Measurements from ENCODE around the gene CHRDL2. TPM values are rescaled to one million over a fixed set of nuclear protein-coding genes. Genes with fewer than 3 reads are reported as not detected.

Gene CHRDL2
- total and polyA plus RNA-seq, 4 donors, result 0.11 to 2.1 (median 0.99) TPM

DNA sequence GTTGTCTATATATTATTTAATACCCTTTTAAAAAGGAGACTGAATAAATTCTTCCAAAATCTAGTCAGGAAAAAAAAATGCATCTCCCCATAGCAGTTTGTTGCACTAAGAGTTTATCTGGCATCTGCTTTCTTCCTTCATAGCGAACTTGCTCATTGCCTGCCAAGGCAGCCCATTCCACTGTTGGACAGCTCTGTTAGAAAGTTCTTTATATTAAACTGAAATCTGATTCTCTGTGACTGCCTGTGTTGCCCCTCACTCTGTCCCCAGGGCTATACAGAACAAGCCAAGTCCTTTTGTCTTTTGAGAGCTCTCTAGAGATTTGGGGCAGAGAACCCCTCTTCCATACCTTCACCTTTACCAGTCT lies 3.3 kb upstream of the CHRDL2 start:
- Histone ChIP-seq H3K4me3 (ENCODE audit: low read depth, low read length) (no peak overlapping the region), H3K27me3 (ENCODE audit: control insufficient read depth, insufficient read depth, low read length) (peaks cover 35% of the 10 kb centered on the region), H3K36me3 (ENCODE audit: control insufficient read depth, insufficient read depth, low read length) (no peaks in the 10 kb centered on the region), H3K27ac (ENCODE audit: low read depth, low read length) (no peak overlapping the region), H3K9me3 (ENCODE audit: control insufficient read depth, insufficient read depth, low read length) (no peaks in the 10 kb centered on the region), H3K4me1 (ENCODE audit: control insufficient read depth, insufficient read depth, low read length) (peaks cover 13% of the 10 kb centered on the region)
- 80% methylated on average over 1 of the region's 1 CpG for WGBS (ENCODE audit: insufficient coverage)
- DNase-seq (ENCODE audit: low read depth in 4 of 6, low spot score in 6 of 6), result no peak

DNA sequence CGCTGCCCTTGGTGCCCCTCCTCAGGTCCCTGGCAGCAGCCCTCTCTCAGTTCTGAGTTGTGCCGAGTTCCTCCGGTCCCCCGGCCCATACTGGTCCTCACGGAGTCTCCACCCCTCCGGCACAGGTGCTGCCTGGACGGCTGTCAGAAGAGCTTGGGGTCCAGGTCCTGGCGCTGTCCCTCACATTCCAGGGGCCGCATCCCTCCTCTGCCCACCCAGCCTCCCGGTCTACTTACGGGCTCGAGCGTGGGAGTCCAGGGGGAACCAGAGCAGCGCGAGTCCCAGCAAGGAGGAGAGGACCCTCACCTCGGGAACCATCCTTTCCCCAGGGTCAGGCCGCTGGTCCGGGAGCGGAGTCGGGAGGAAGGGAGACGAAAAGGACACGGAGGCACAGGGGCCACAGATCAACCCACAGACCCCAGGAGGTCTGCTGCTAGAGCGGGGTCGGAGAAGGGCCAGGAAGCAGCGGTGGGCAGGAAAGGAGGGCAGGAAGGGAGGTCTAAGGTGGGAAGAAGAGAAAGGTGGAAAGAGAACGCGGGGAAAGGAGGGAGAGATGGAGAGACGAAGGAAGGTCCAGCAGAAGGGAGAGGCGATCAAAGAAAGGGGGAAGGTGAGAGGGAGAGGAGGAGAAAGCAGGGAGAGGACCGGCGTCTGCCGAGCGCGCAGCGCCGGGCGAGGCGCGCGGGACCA lies 510 bp downstream of the CHRDL2 start:
- Histone ChIP-seq H3K36me3 (ENCODE audit: control insufficient read depth, insufficient read depth, low read length) (no peaks in the 10 kb centered on the region), H3K9me3 (ENCODE audit: control insufficient read depth, insufficient read depth, low read length) (no peaks in the 10 kb centered on the region), H3K27me3 (ENCODE audit: control insufficient read depth, insufficient read depth, low read length) (peaks cover 44% of the 10 kb centered on the region), H3K4me3 (ENCODE audit: low read depth, low read length) (no peak overlapping the region), H3K4me1 (ENCODE audit: control insufficient read depth, insufficient read depth, low read length) (peaks cover 17% of the 10 kb centered on the region), H3K27ac (ENCODE audit: low read depth, low read length) (no peak overlapping the region)
- DNase-seq (ENCODE audit: low read depth in 4 of 6, low spot score in 6 of 6), result no peak
- WGBS (ENCODE audit: insufficient coverage), result 4% methylated on average over 40 of the region's 40 CpGs

- no peak overlapping the region for H3K27ac ChIP-seq (ENCODE audit: low read depth, low read length)
- no peaks in the 10 kb centered on the region for H3K9me3 ChIP-seq (ENCODE audit: control insufficient read depth, insufficient read depth, low read length)
- DNase-seq (ENCODE audit: low read depth in 4 of 6, low spot score in 6 of 6), result no peak
- H3K4me1 ChIP-seq (ENCODE audit: control insufficient read depth, insufficient read depth, low read length), result peaks cover 17% of the 10 kb centered on the region
- peaks cover 47% of the 10 kb centered on the region for H3K27me3 ChIP-seq (ENCODE audit: control insufficient read depth, insufficient read depth, low read length)
- WGBS (ENCODE audit: insufficient coverage), result 69% methylated on average over 2 of the region's 4 CpGs
- no peak overlapping the region for H3K4me3 ChIP-seq (ENCODE audit: low read depth, low read length)
- no peaks in the 10 kb centered on the region for H3K36me3 ChIP-seq (ENCODE audit: control insufficient read depth, insufficient read depth, low read length)
Observed at GRCh38 chr11:74729397-74729796, 1.8 kb downstream of the CHRDL2 start.

DNA sequence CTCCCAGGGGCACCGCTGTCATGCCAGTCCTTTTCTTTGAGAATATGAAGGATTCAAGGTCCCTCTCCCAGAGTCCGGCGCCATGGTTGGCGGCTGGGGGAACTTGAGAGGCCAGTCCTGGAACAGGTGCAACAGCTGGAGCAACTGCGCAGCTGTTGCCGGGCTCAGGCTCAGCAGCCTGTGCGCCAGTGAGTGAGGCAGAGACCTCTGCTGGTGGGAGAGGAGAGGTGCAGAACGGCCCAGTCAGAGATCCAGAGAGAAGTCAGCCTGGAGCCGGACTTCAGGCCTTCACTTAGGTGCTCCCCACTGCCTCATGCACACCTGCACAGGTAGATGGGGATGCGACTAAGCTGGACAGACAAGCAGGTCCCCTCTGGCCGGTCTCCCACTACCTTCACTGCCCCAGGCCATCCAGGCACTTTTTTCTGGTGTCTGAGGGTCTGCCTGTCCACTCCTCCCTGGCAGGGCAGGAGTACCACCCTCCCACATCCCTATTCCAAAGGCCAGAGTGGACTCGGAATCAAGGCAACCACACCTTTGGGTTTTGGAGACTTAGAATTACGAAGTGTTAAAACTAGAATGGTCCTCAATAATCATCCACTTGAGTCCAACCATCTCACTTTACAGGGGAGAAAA lies 4.6 kb downstream of the CHRDL2 start:
- H3K4me1 ChIP-seq (ENCODE audit: control insufficient read depth, insufficient read depth, low read length), result peaks cover 13% of the 10 kb centered on the region
- H3K27ac ChIP-seq (ENCODE audit: low read depth, low read length), result no peak overlapping the region
- H3K27me3 ChIP-seq (ENCODE audit: control insufficient read depth, insufficient read depth, low read length), result peaks cover 30% of the 10 kb centered on the region
- no peaks in the 10 kb centered on the region for H3K9me3 ChIP-seq (ENCODE audit: control insufficient read depth, insufficient read depth, low read length)
- WGBS (ENCODE audit: insufficient coverage), result 6% methylated on average over 10 of the region's 13 CpGs
- no peak overlapping the region for H3K4me3 ChIP-seq (ENCODE audit: low read depth, low read length)
- no peaks in the 10 kb centered on the region for H3K36me3 ChIP-seq (ENCODE audit: control insufficient read depth, insufficient read depth, low read length)
- peak in 2 of 6 donors; percentile 79 to 89 for DNase-seq (ENCODE audit: low read depth in 4 of 6, low spot score in 6 of 6)

DNA sequence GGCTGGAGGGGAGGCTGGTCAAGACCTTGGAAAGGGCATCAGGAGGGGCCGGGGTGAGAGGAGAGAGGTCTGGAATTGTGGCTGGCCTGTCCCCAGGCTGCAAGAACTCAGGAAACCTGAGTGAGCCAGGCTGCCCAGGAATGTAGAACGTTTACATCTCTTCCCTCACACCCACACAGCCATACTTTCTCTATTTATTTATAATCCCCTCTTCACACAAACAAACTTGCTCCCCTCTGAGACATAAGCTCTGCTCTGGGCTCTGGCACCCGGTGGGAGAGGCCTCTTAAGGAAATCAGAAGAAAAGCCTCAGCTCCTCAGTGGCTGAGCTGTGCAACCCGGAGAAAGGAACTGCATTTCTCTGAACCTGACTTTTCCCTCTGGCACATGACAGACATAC lies 5.5 kb downstream of the CHRDL2 start:
- H3K9me3 ChIP-seq (ENCODE audit: control insufficient read depth, insufficient read depth, low read length), result no peaks in the 10 kb centered on the region
- H3K27me3 ChIP-seq (ENCODE audit: control insufficient read depth, insufficient read depth, low read length), result peaks cover 23% of the 10 kb centered on the region
- H3K36me3 ChIP-seq (ENCODE audit: control insufficient read depth, insufficient read depth, low read length), result no peaks in the 10 kb centered on the region
- no peak overlapping the region for H3K27ac ChIP-seq (ENCODE audit: low read depth, low read length)
- DNase-seq (ENCODE audit: low read depth in 4 of 6, low spot score in 6 of 6), result no peak
- H3K4me3 ChIP-seq (ENCODE audit: low read depth, low read length), result no peak overlapping the region
- H3K4me1 ChIP-seq (ENCODE audit: control insufficient read depth, insufficient read depth, low read length), result peaks cover 15% of the 10 kb centered on the region
- 70% methylated on average over 1 of the region's 4 CpGs for WGBS (ENCODE audit: insufficient coverage)

GRCh38 chr11:74723511-74723910 lies 7.7 kb downstream of the CHRDL2 start:
- Histone ChIP-seq H3K27ac (ENCODE audit: low read depth, low read length) (no peak overlapping the region), H3K9me3 (ENCODE audit: control insufficient read depth, insufficient read depth, low read length) (no peaks in the 10 kb centered on the region), H3K4me3 (ENCODE audit: low read depth, low read length) (no peak overlapping the region), H3K36me3 (ENCODE audit: control insufficient read depth, insufficient read depth, low read length) (no peaks in the 10 kb centered on the region), H3K4me1 (ENCODE audit: control insufficient read depth, insufficient read depth, low read length) (peaks cover 17% of the 10 kb centered on the region), H3K27me3 (ENCODE audit: control insufficient read depth, insufficient read depth, low read length) (peaks cover 3% of the 10 kb centered on the region)
- WGBS (ENCODE audit: insufficient coverage), result 52% methylated on average over 4 of the region's 5 CpGs
- DNase-seq (ENCODE audit: low read depth in 4 of 6, low spot score in 6 of 6), result no peak

DNA sequence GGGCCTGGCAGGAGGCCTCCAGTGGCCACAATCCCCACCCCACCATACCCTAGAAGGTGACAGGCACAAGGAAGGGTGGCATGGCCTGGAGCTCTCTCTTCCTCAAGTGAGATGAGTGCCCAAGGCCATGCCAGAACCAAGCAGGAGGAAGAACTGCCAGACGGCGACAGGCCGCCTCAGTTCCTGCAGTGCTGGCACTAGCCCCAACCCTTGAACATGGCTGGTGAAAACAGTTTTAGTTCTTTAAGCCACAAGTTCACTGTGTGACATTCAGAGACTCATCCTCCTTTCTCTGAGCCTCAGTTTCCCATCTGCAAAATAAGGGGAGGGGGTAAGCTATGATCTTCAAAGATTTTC lies 9.8 kb downstream of the CHRDL2 start:
- Histone ChIP-seq H3K27ac (ENCODE audit: low read depth, low read length) (peak overlapping the region; percentile 74), H3K4me3 (ENCODE audit: low read depth, low read length) (no peak overlapping the region), H3K9me3 (ENCODE audit: control insufficient read depth, insufficient read depth, low read length) (no peaks in the 10 kb centered on the region), H3K27me3 (ENCODE audit: control insufficient read depth, insufficient read depth, low read length) (peaks cover 3% of the 10 kb centered on the region), H3K36me3 (ENCODE audit: control insufficient read depth, insufficient read depth, low read length) (no peaks in the 10 kb centered on the region), H3K4me1 (ENCODE audit: control insufficient read depth, insufficient read depth, low read length) (peaks cover 20% of the 10 kb centered on the region)
- WGBS (ENCODE audit: insufficient coverage), result 77% methylated on average over 3 of the region's 3 CpGs
- DNase-seq (ENCODE audit: low read depth in 4 of 6, low spot score in 6 of 6), result no peak

- 35% methylated on average over 12 of the region's 17 CpGs for WGBS (ENCODE audit: insufficient coverage)
- DNase-seq (ENCODE audit: low read depth in 4 of 6, low spot score in 6 of 6), result peak in 1 of 6 donors; percentile 62
- peaks cover 18% of the 10 kb centered on the region for H3K4me1 ChIP-seq (ENCODE audit: control insufficient read depth, insufficient read depth, low read length)
Observed at GRCh38 chr11:74720596-74721478, 10.4 kb downstream of the CHRDL2 start.

GRCh38 chr11:74719011-74719410 lies 12.2 kb downstream of the CHRDL2 start:
- 93% methylated on average over 3 of the region's 5 CpGs for WGBS (ENCODE audit: insufficient coverage)
- Histone ChIP-seq H3K9me3 (ENCODE audit: control insufficient read depth, insufficient read depth, low read length) (no peaks in the 10 kb centered on the region), H3K4me1 (ENCODE audit: control insufficient read depth, insufficient read depth, low read length) (peaks cover 18% of the 10 kb centered on the region), H3K27me3 (ENCODE audit: control insufficient read depth, insufficient read depth, low read length) (no peaks in the 10 kb centered on the region), H3K27ac (ENCODE audit: low read depth, low read length) (no peak overlapping the region), H3K4me3 (ENCODE audit: low read depth, low read length) (no peak overlapping the region), H3K36me3 (ENCODE audit: control insufficient read depth, insufficient read depth, low read length) (no peaks in the 10 kb centered on the region)
- DNase-seq (ENCODE audit: low read depth in 4 of 6, low spot score in 6 of 6), result no peak

More at GRCh38 chr11:74720596-74721478, 10.4 kb downstream of the CHRDL2 start:
- no peak overlapping the region for H3K4me3 ChIP-seq (ENCODE audit: low read depth, low read length)
- no peaks in the 10 kb centered on the region for H3K9me3 ChIP-seq (ENCODE audit: control insufficient read depth, insufficient read depth, low read length)
- peaks cover 3% of the 10 kb centered on the region for H3K27me3 ChIP-seq (ENCODE audit: control insufficient read depth, insufficient read depth, low read length)
- peak overlapping the region; percentile 74 for H3K27ac ChIP-seq (ENCODE audit: low read depth, low read length)
- H3K36me3 ChIP-seq (ENCODE audit: control insufficient read depth, insufficient read depth, low read length), result no peaks in the 10 kb centered on the region

All from spinal cord (tissue), 10 donors.